Measurements from ENCODE around the gene MRPS7. TPM values are rescaled to one million over a fixed set of nuclear protein-coding genes. Genes with fewer than 3 reads are reported as not detected.

The MRPS7 gene
- total RNA-seq, 5 donors from 2014 or later (not counting 1 experiment from before 2014, with no cell fraction given): 29.8 to 39.4 (median 33.6) TPM

DNA sequence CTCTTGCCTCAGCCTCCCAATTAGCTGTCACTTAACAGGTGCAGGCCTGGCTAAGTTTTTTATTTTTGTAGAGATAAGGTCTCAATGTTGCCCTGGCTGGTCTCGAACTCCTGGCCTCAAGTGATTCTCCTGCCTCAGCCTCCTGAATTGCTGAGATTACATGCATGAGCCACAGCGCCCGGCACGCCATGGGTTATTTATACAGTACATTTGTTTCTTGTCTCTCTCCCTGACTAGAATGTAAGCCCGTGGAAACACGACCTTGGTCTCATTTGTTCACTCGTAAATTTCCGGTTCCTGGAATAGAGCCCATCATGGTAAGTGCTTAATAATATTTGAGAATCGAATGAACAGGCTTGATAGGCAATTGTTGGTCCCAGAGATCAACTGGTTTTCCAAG is 25.5 kb downstream of the MRPS7 start:
- no peaks in the 10 kb centered on the region for H3K27me3 Mint-ChIP-seq
- no peaks in the 10 kb centered on the region for H3K27me3 ChIP-seq (replicated peaks in 1 of 2; ENCODE audit: control insufficient read depth in 2 of 2, extremely low read depth in 1 of 2, insufficient read depth in 2 of 2, low read length in 1 of 2)
- no peak overlapping the region for H3K27ac Mint-ChIP-seq
- H3K4me3 Mint-ChIP-seq: peak overlapping the region in 1 of 3 donors; percentile 13
- H3K27ac ChIP-seq (ENCODE audit: low read length): no peak overlapping the region
- H3K4me1 Mint-ChIP-seq: peaks cover 14 to 27% (median 21%) of the 10 kb centered on the region in 3 donors
- ChIA-PET CTCF (no interaction called here), POLR2A (no interaction called here)
- DNase-seq (no peak), ATAC-seq (replicated peaks in 1 of 4) (no peak)
- H3K4me1 ChIP-seq (ENCODE audit: control insufficient read depth in 1 of 2, extremely low read depth in 1 of 2, insufficient read depth in 2 of 2, low read length in 2 of 2): peaks cover 7 to 22% of the 10 kb centered on the region in 2 experiments
- peaks cover 17% of the 10 kb centered on the region for H3K36me3 Mint-ChIP-seq
- peaks cover 10 to 26% of the 10 kb centered on the region in 2 donors for H3K36me3 ChIP-seq (ENCODE audit: control insufficient read depth in 2 of 2, extremely low read depth in 1 of 2, insufficient read depth in 1 of 2, low read length in 1 of 2)
- no peaks in the 10 kb centered on the region for H3K9me3 ChIP-seq
- no peaks in the 10 kb centered on the region for H3K9me3 Mint-ChIP-seq
- 100% methylated on average over 3 of the region's 9 CpGs for WGBS (ENCODE audit: insufficient coverage)
- no peak overlapping the region for H3K4me3 ChIP-seq (ENCODE audit: control insufficient read depth in 1 of 2, extremely low read depth in 1 of 2, low read length in 1 of 2)

GRCh38 chr17:75288359-75288758 is 26.7 kb downstream of the MRPS7 start:
- no CpG with 5 or more reads among the region's 2 CpGs for WGBS (ENCODE audit: insufficient coverage)
- H3K4me3 Mint-ChIP-seq: peak overlapping the region; percentile 94 to 100 (median 99)
- H3K36me3 ChIP-seq (ENCODE audit: control insufficient read depth in 2 of 2, extremely low read depth in 1 of 2, insufficient read depth in 1 of 2, low read length in 1 of 2): peaks cover 10 to 20% of the 10 kb centered on the region in 2 donors
- ATAC-seq (replicated peaks in 1 of 4) (no peak), DNase-seq (no peak)
- peaks cover 15% of the 10 kb centered on the region for H3K36me3 Mint-ChIP-seq
- H3K4me1 ChIP-seq (ENCODE audit: control insufficient read depth in 1 of 2, extremely low read depth in 1 of 2, insufficient read depth in 2 of 2, low read length in 2 of 2): peaks cover 7 to 22% of the 10 kb centered on the region in 2 experiments
- H3K27ac ChIP-seq (ENCODE audit: low read length): peak overlapping the region; percentile 9
- POLR2A ChIA-PET: no interaction called here
- no peaks in the 10 kb centered on the region for H3K27me3 ChIP-seq (replicated peaks in 1 of 2; ENCODE audit: control insufficient read depth in 2 of 2, extremely low read depth in 1 of 2, insufficient read depth in 2 of 2, low read length in 1 of 2)
- H3K27ac Mint-ChIP-seq: peak overlapping the region; percentile 100
- H3K9me3 Mint-ChIP-seq: no peaks in the 10 kb centered on the region
- H3K4me3 ChIP-seq (ENCODE audit: control insufficient read depth in 1 of 2, extremely low read depth in 1 of 2, low read length in 1 of 2): peak overlapping the region; percentile 93 to 99
- no peaks in the 10 kb centered on the region for H3K9me3 ChIP-seq
- peaks cover 14 to 27% (median 21%) of the 10 kb centered on the region in 3 donors for H3K4me1 Mint-ChIP-seq
- no peaks in the 10 kb centered on the region for H3K27me3 Mint-ChIP-seq
- CTCF ChIA-PET: interaction anchor here (0.5 to 3.1 kb wide), 7 partner anchors 18 to 894 kb away, joined by 3 to 80 read pairs (median 5); partner anchors contain the start of genes GRB2 (in 1 of the 2) and MIF4GD (in 1 of the 2)

GRCh38 chr17:75288770-75289114 is 27.1 kb downstream of the MRPS7 start:
- Mint-ChIP-seq H3K36me3 (peaks cover 11% of the 10 kb centered on the region), H3K27ac (peak overlapping the region; percentile 100), H3K4me1 (peaks cover 14 to 27% (median 21%) of the 10 kb centered on the region in 3 donors), H3K27me3 (no peaks in the 10 kb centered on the region), H3K4me3 (peak overlapping the region; percentile 94 to 100 (median 99)), H3K9me3 (no peaks in the 10 kb centered on the region)
- H3K4me1 ChIP-seq (ENCODE audit: control insufficient read depth in 1 of 2, extremely low read depth in 1 of 2, insufficient read depth in 2 of 2, low read length in 2 of 2): peaks cover 7 to 22% of the 10 kb centered on the region in 2 experiments
- H3K4me3 ChIP-seq (ENCODE audit: control insufficient read depth in 1 of 2, extremely low read depth in 1 of 2, low read length in 1 of 2): peak overlapping the region; percentile 93 to 99
- H3K27me3 ChIP-seq (replicated peaks in 1 of 2; ENCODE audit: control insufficient read depth in 2 of 2, extremely low read depth in 1 of 2, insufficient read depth in 2 of 2, low read length in 1 of 2): no peaks in the 10 kb centered on the region
- H3K9me3 ChIP-seq: no peaks in the 10 kb centered on the region
- CTCF ChIA-PET: interaction anchor here (0.5 to 3.1 kb wide), 20 partner anchors 11 to 567 kb away, joined by 3 to 80 read pairs (median 4); partner anchors contain the start of genes FDXR (in 1 of the 2), GGA3 (in 1 of the 2), GRB2 (in 1 of the 2) and MIF4GD (in 1 of the 2)
- ATAC-seq (replicated peaks in 1 of 4): peak; percentile 7 to 15 (median 8)
- WGBS (ENCODE audit: insufficient coverage): 0% methylated on average over 14 of the region's 14 CpGs
- H3K36me3 ChIP-seq (ENCODE audit: control insufficient read depth in 2 of 2, extremely low read depth in 1 of 2, insufficient read depth in 1 of 2, low read length in 1 of 2): peaks cover 10 to 18% of the 10 kb centered on the region in 2 donors
- DNase-seq: peak in 18 of 35 experiments; percentile 6 to 41 (median 21)
- POLR2A ChIA-PET: interaction anchor here (0.6 to 1.4 kb wide), 11 partner anchors 14 to 378 kb away, joined by 3 to 23 read pairs (median 4); partner anchors contain the start of genes GGA3 (in 1 of the 2), GRB2 (in 1 of the 2), MIF4GD (in 1 of the 2) and MRPS7 (in 1 of the 2)
- H3K27ac ChIP-seq (ENCODE audit: low read length): peak overlapping the region; percentile 50

DNA sequence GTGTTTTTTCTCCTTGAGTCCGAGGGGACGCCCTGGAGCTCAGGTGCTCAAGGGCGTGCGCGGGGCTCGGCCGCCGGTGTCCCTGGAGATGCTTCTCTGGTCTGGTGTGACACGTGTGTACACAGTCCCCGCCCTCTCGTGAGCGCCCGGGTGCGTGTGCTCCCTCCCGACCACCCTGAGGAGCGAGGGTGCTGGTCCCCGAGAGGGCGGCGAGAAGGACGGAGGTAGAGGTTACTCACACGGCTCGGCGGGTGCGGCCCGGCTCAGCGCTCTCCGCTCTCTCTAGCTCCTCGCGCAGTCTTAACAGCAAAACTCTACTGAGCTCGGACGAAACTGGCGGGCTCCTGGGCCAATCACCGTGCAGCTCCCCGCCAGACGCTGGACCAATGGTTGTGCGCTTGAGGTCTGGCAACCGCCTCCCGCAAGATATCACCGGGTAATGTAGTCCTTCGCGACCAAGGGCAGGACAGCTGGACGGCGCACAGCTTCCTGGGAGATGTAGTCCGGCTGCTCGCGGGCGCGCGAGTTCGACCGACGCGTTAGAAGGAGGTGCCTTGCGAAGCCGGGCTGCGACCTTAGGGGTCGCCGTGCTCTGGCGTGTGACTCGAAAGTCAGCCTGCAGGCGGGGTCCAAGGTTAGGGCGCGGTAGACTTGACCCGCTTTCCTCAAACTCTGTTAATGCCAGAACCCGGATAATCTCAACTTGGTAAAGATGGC is 27.6 kb downstream of the MRPS7 start, which contains the start of gene SLC25A19:
Gene SLC25A19, minus strand, starts transcription at position 319 of the 717 bp plus-strand sequence. CDS start 2,669 bp downstream, outside the sequence.
- no peaks in the 10 kb centered on the region for H3K9me3 ChIP-seq
- ChIA-PET CTCF (interaction anchor here in 1 of 2 donors (0.6 to 3.1 kb wide), 20 partner anchors 11 to 566 kb away, joined by 3 to 80 read pairs (median 4); partner anchors contain the start of genes FDXR, GGA3, GRB2 and MIF4GD), POLR2A (interaction anchor here (0.6 to 1.4 kb wide), 13 partner anchors 15 to 378 kb away, joined by 3 to 23 read pairs (median 4); partner anchors contain the start of genes GGA3 (in 1 of the 2), GRB2 (in 1 of the 2), MIF4GD (in 1 of the 2) and MRPS7 (in 1 of the 2))
- Mint-ChIP-seq H3K4me1 (peaks cover 14 to 27% (median 21%) of the 10 kb centered on the region in 3 donors), H3K27me3 (no peaks in the 10 kb centered on the region), H3K9me3 (no peaks in the 10 kb centered on the region), H3K27ac (peak within 1 kb of the TSS; percentile 100), H3K4me3 (peak within 1 kb of the TSS; percentile 94 to 100 (median 99)), H3K36me3 (peaks cover 11% of the 10 kb centered on the region)
- H3K27ac ChIP-seq (ENCODE audit: low read length): peak within 1 kb of the TSS; percentile 100
- peaks cover 10 to 18% of the 10 kb centered on the region in 2 donors for H3K36me3 ChIP-seq (ENCODE audit: control insufficient read depth in 2 of 2, extremely low read depth in 1 of 2, insufficient read depth in 1 of 2, low read length in 1 of 2)
- WGBS (ENCODE audit: insufficient coverage): under 1% methylated on average over 63 of the region's 65 CpGs
- no peaks in the 10 kb centered on the region for H3K27me3 ChIP-seq (replicated peaks in 1 of 2; ENCODE audit: control insufficient read depth in 2 of 2, extremely low read depth in 1 of 2, insufficient read depth in 2 of 2, low read length in 1 of 2)
- ATAC-seq (replicated peaks in 1 of 4) (peak; percentile 92 to 96 (median 94)), DNase-seq (peak; percentile 85 to 98 (median 97))
- peak within 1 kb of the TSS; percentile 93 to 99 for H3K4me3 ChIP-seq (ENCODE audit: control insufficient read depth in 1 of 2, extremely low read depth in 1 of 2, low read length in 1 of 2)
- peaks cover 7 to 22% of the 10 kb centered on the region in 2 experiments for H3K4me1 ChIP-seq (ENCODE audit: control insufficient read depth in 1 of 2, extremely low read depth in 1 of 2, insufficient read depth in 2 of 2, low read length in 2 of 2)

GRCh38 chr17:75289832-75290337 is 28.2 kb downstream of the MRPS7 start:
- POLR2A ChIA-PET: interaction anchor here (0.6 to 1.4 kb wide), 8 partner anchors 16 to 557 kb away, joined by 3 to 23 read pairs (median 4); partner anchors contain the start of genes GGA3 (in 1 of the 2), GRB2 (in 1 of the 2), MIF4GD (in 1 of the 2) and MRPS7 (in 1 of the 2)
- peaks cover 10 to 16% of the 10 kb centered on the region in 2 donors for H3K36me3 ChIP-seq (ENCODE audit: control insufficient read depth in 2 of 2, extremely low read depth in 1 of 2, insufficient read depth in 1 of 2, low read length in 1 of 2)
- H3K27ac ChIP-seq (ENCODE audit: low read length): peak overlapping the region; percentile 100
- Mint-ChIP-seq H3K27me3 (no peaks in the 10 kb centered on the region), H3K27ac (peak overlapping the region; percentile 100), H3K4me3 (peak overlapping the region; percentile 94 to 100 (median 99)), H3K4me1 (peaks cover 14 to 27% (median 21%) of the 10 kb centered on the region in 3 donors), H3K36me3 (peaks cover 11% of the 10 kb centered on the region), H3K9me3 (no peaks in the 10 kb centered on the region)
- DNase-seq (peak in 30 of 35 experiments; percentile 50 to 83 (median 62)), ATAC-seq (replicated peaks in 1 of 4) (peak; percentile 14 to 35 (median 20))
- CTCF ChIA-PET: interaction anchor here in 1 of 2 donors (0.8 to 3.1 kb wide), 15 partner anchors 16 to 565 kb away, joined by 4 to 80 read pairs (median 5); partner anchors contain the start of genes FDXR, GGA3, GRB2 and MIF4GD
- H3K4me1 ChIP-seq (ENCODE audit: control insufficient read depth in 1 of 2, extremely low read depth in 1 of 2, insufficient read depth in 2 of 2, low read length in 2 of 2): peaks cover 7 to 22% of the 10 kb centered on the region in 2 experiments
- H3K4me3 ChIP-seq (ENCODE audit: control insufficient read depth in 1 of 2, extremely low read depth in 1 of 2, low read length in 1 of 2): peak overlapping the region; percentile 93 to 99
- H3K9me3 ChIP-seq: no peaks in the 10 kb centered on the region
- no CpG with 5 or more reads among the region's 26 CpGs for WGBS (ENCODE audit: insufficient coverage)
- H3K27me3 ChIP-seq (replicated peaks in 1 of 2; ENCODE audit: control insufficient read depth in 2 of 2, extremely low read depth in 1 of 2, insufficient read depth in 2 of 2, low read length in 1 of 2): no peaks in the 10 kb centered on the region
